ENCODE measurements around the gene ARHGAP25. TPM values are rescaled to one million over a fixed set of nuclear protein-coding genes. Genes with fewer than 3 reads are reported as not detected.

Gene ARHGAP25
- total and polyA plus RNA-seq, 4 experiments from 2014 or later, result 37.1 to 163 (median 144) TPM

DNA sequence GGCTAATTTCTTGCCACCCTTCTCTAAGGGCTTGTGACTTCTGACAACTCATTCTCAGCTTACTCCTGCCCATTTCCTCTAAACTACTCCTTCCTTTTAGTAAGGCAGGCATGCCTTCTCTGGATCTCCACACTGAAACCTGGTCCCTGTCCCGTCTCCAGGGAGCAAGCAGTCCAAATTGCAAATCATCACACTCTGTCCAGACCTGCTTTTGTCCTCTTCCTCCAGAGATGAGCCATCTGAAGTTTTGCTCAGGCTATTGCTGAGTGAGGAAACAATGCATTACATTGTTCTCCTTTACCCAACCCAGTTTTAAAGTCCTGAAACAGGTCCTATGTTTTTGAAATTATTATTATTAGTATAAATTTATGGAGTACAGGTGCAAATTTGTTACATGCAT is 57.3 kb downstream of the ARHGAP25 start:
- peak overlapping the region; percentile 15 for H3K27ac ChIP-seq (ENCODE audit: low read depth, low read length)

DNA sequence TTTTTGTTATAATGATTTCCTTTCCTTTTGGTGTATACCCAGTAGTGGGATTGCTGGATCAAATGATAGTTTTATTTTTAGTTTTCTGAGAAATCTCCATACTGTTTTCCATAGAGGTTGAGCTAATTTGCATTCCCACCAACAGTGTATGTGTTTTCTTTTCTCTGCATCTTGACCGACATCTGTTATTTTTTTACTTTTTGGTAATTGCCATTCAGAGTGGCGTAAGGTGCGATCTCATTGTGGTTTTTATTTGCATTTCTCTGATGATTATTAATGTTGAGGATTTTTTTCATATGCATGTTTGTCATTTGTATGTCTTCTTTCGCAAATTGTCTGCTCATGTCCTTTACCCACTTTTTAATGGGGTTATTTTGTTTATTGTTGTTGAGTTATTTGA is 58.1 kb downstream of the ARHGAP25 start:
- intact Hi-C loops (cut with micrococcal nuclease), result loop anchor here (2.0 to 5.0 kb wide), 2 partner anchors 26 to 35 kb away; no protein-coding TSS in a partner anchor
- POLR2A ChIA-PET (ENCODE audit: partially characterized antibody), result interaction anchor here (0.6 to 1.7 kb wide), 8 partner anchors 16 to 113 kb away, joined by 3 to 4 read pairs (median 4); no protein-coding TSS in a partner anchor
- no peak for DNase-seq
- Mint-ChIP-seq H3K9me3 (peaks cover 0 to 3% (median 0%) of the 10 kb centered on the region in 8 donors), H3K27me3 (no peaks in the 10 kb centered on the region), H3K36me3 (peaks cover 46 to 67% of the 10 kb centered on the region in 2 donors), H3K27ac (peak overlapping the region; percentile 15 to 94 (median 84)), H3K4me3 (peak overlapping the region in 6 of 8 donors; percentile 14 to 88 (median 46)), H3K4me1 (peaks cover 65 to 85% (median 73%) of the 10 kb centered on the region in 4 donors)
- H3K9me3 ChIP-seq (ENCODE audit: control insufficient read depth in 1 of 2, low read length in 2 of 2), result no peaks in the 10 kb centered on the region
- H3K27me3 ChIP-seq (ENCODE audit: insufficient read depth, low read length), result no peaks in the 10 kb centered on the region
- H3K4me3 ChIP-seq (ENCODE audit: low read length in 2 of 2), result no peak overlapping the region
- peaks cover 90% of the 10 kb centered on the region for H3K4me1 ChIP-seq (ENCODE audit: insufficient read depth, low read length)
- no peak overlapping the region for H3K27ac ChIP-seq (ENCODE audit: low read depth, low read length)
- H3K36me3 ChIP-seq (ENCODE audit: insufficient read depth, low read length), result peaks cover 49% of the 10 kb centered on the region
- CTCF ChIA-PET (ENCODE audit: partially characterized antibody), result interaction anchor here (0.7 to 4.2 kb wide), 4 partner anchors 13 to 43 kb away, joined by 3 to 34 read pairs (median 3); no protein-coding TSS in a partner anchor

More for the DNA sequence above, 57.3 kb downstream of the ARHGAP25 start:
- no peak for DNase-seq
- H3K9me3 Mint-ChIP-seq, result peaks cover 0 to 3% (median 0%) of the 10 kb centered on the region in 8 donors
- ChIA-PET POLR2A (ENCODE audit: partially characterized antibody) (interaction anchor here (1.2 to 2.5 kb wide), 10 partner anchors 10 to 116 kb away, joined by 3 to 19 read pairs (median 6); no protein-coding TSS in a partner anchor), CTCF (ENCODE audit: partially characterized antibody) (interaction anchor here (0.9 to 4.2 kb wide), 6 partner anchors 17 to 83 kb away, joined by 3 to 34 read pairs (median 6); no protein-coding TSS in a partner anchor)
- no peak overlapping the region for H3K4me3 ChIP-seq (ENCODE audit: low read length in 2 of 2)
- H3K4me3 Mint-ChIP-seq, result peak overlapping the region in 4 of 8 donors; percentile 14 to 72 (median 32)
- H3K27me3 Mint-ChIP-seq, result no peaks in the 10 kb centered on the region
- peaks cover 43 to 63% of the 10 kb centered on the region in 2 donors for H3K36me3 Mint-ChIP-seq
- peaks cover 63 to 77% (median 70%) of the 10 kb centered on the region in 4 donors for H3K4me1 Mint-ChIP-seq
- H3K27ac Mint-ChIP-seq, result peak overlapping the region; percentile 48 to 94 (median 87)
- H3K9me3 ChIP-seq (ENCODE audit: control insufficient read depth in 1 of 2, low read length in 2 of 2), result no peaks in the 10 kb centered on the region
- no peaks in the 10 kb centered on the region for H3K27me3 ChIP-seq (ENCODE audit: insufficient read depth, low read length)
- intact Hi-C loops (cut with micrococcal nuclease), result loop anchor here (2.0 to 5.0 kb wide), 2 partner anchors 25 to 35 kb away; no protein-coding TSS in a partner anchor
- H3K4me1 ChIP-seq (ENCODE audit: insufficient read depth, low read length), result peaks cover 90% of the 10 kb centered on the region
- peaks cover 50% of the 10 kb centered on the region for H3K36me3 ChIP-seq (ENCODE audit: insufficient read depth, low read length)

DNA sequence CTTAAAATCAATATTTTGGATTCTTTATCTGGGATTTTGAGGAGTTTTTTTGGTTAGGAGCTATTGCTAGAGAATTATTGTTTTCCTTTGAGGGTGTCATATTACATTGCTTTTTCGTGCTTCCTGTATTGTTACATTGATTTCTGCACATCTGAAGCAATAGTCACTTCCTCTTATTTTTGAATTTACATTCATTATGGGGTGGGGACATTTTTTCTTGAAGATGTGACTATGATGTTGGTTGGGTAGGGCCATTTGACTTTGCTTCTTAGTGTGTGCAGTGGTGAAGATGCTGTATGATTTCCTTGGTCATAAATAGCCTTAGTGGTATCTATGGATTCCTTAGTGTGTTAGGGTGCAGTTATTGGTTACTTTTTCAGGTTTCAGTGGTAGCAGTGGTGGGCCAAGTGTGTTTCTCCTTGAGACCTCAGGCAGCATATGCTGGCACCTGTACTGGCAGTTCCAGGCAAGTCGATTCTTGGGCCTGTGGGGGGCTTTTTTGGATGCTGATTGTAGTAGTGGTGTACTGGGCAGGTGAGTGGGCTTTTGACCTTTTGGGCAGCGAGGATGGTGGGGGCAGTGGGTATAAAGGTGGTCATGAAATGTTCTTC is 61.8 kb downstream of the ARHGAP25 start:
- H3K27ac ChIP-seq (ENCODE audit: low read depth, low read length), result peak overlapping the region; percentile 47
- Mint-ChIP-seq H3K36me3 (peaks cover 62 to 85% of the 10 kb centered on the region in 2 donors), H3K4me1 (peaks cover 73 to 93% (median 81%) of the 10 kb centered on the region in 4 donors), H3K27me3 (no peaks in the 10 kb centered on the region), H3K4me3 (peak overlapping the region; percentile 2 to 88 (median 68)), H3K27ac (peak overlapping the region; percentile 78 to 94 (median 86)), H3K9me3 (peaks cover 0 to 3% (median 0%) of the 10 kb centered on the region in 8 donors)
- no peaks in the 10 kb centered on the region for H3K27me3 ChIP-seq (ENCODE audit: insufficient read depth, low read length)
- H3K4me3 ChIP-seq (ENCODE audit: low read length in 2 of 2), result peak overlapping the region in 1 of 2 donors; percentile 13
- peak in 4 of 5 donors; percentile 17 to 35 (median 33) for DNase-seq
- POLR2A ChIA-PET (ENCODE audit: partially characterized antibody), result interaction anchor here (0.6 to 4.6 kb wide), 9 partner anchors 8 to 329 kb away, joined by 3 to 24 read pairs (median 4); partner anchors contain the start of gene APLF
- H3K36me3 ChIP-seq (ENCODE audit: insufficient read depth, low read length), result peaks cover 41% of the 10 kb centered on the region
- H3K4me1 ChIP-seq (ENCODE audit: insufficient read depth, low read length), result peaks cover 81% of the 10 kb centered on the region
- CTCF ChIA-PET (ENCODE audit: partially characterized antibody), result interaction anchor here (0.9 to 1.6 kb wide), 3 partner anchors 29 to 333 kb away, joined by 3 to 5 read pairs (median 3); no protein-coding TSS in a partner anchor
- no peaks in the 10 kb centered on the region for H3K9me3 ChIP-seq (ENCODE audit: control insufficient read depth in 1 of 2, low read length in 2 of 2)
- intact Hi-C loops (cut with micrococcal nuclease), result loop anchor here (1.0 kb wide), 1 partner anchor 45 kb away; no protein-coding TSS in a partner anchor

DNA sequence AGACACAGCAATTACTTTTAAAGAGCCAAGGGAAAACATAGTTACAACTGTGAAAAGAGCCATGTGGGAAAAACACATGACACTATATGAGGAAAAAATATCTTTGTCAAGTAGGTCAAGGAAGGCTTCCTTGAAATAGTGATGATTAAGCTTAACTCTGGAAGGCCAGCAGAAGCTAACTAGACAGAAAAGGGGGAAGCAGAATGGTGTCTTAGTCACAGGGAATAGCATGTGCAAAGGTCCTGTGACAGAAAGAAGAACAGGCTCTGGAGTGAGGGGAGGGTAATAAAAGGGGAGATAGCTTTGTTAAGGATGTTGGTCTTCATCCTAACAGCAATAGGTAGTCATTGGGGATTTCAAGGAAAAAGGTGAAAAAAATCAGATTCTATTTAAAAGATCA is 64.0 kb downstream of the ARHGAP25 start:
- no peak for DNase-seq
- Mint-ChIP-seq H3K4me1 (peaks cover 56 to 76% (median 62%) of the 10 kb centered on the region in 4 donors), H3K36me3 (peaks cover 46 to 72% of the 10 kb centered on the region in 2 donors), H3K27me3 (no peaks in the 10 kb centered on the region), H3K9me3 (peaks cover 0 to 3% (median 0%) of the 10 kb centered on the region in 8 donors), H3K4me3 (peak overlapping the region in 1 of 8 donors; percentile 17), H3K27ac (peak overlapping the region; percentile 78 to 92 (median 89))
- H3K4me3 ChIP-seq (ENCODE audit: low read length in 2 of 2), result no peak overlapping the region
- H3K36me3 ChIP-seq (ENCODE audit: insufficient read depth, low read length), result peaks cover 41% of the 10 kb centered on the region
- intact Hi-C loops (cut with micrococcal nuclease), result no loop called here
- peak overlapping the region; percentile 29 for H3K27ac ChIP-seq (ENCODE audit: low read depth, low read length)
- H3K4me1 ChIP-seq (ENCODE audit: insufficient read depth, low read length), result peaks cover 60% of the 10 kb centered on the region
- ChIA-PET CTCF (ENCODE audit: partially characterized antibody) (interaction anchor here (0.8 to 2.7 kb wide), 5 partner anchors 10 to 126 kb away, joined by 3 to 20 read pairs (median 4); no protein-coding TSS in a partner anchor), POLR2A (ENCODE audit: partially characterized antibody) (interaction anchor here (0.7 to 4.6 kb wide), 10 partner anchors 12 to 109 kb away, joined by 3 to 24 read pairs (median 4); partner anchors contain the start of gene ARHGAP25)
- no peaks in the 10 kb centered on the region for H3K9me3 ChIP-seq (ENCODE audit: control insufficient read depth in 1 of 2, low read length in 2 of 2)
- H3K27me3 ChIP-seq (ENCODE audit: insufficient read depth, low read length), result no peaks in the 10 kb centered on the region

DNA sequence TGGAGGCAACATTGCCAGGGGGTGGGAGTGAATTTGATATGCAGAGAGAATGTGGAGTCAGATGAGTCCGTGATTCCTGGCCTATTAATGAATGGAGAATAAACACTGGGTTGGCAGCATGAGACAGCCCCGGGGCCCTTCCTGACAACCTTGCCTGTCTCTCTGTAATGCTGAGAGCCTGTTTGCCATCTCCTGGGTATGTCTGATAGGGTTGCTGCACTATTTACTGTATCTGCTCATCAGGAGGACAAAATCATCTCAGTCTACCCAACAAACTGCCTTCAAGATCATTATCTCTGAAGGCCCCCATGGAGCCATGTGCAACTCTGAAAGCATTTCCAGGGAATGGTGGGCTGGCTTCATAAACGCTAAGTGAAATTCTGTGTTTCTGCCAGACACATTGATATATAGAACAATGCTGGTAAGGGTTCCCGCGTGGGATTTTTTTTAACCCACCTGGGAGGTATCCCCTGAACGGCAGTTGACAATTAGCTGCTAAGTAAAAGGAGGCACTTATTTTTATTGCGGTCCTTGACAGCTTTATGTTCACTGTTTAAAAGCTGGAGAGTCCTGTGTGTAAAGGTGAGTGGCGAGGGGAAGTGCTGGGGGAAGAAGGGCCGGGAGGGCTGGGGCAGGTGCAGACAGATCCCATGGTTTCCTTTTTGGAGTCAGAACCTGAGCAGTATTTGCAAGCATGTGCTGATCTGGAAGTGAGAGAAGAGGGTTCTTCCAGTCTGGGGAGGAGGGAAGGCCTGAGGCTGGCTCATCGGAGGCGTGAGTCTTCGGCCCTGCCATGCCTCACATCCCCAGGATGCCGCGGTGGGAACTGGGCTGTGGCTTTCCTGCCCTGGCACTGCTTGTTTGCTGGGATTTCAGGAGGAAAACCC is 64.8 kb downstream of the ARHGAP25 start:
- Histone ChIP-seq H3K4me1 (ENCODE audit: insufficient read depth, low read length) (peaks cover 51% of the 10 kb centered on the region), H3K9me3 (ENCODE audit: control insufficient read depth in 1 of 2, low read length in 2 of 2) (no peaks in the 10 kb centered on the region), H3K36me3 (ENCODE audit: insufficient read depth, low read length) (peaks cover 49% of the 10 kb centered on the region), H3K27me3 (ENCODE audit: insufficient read depth, low read length) (no peaks in the 10 kb centered on the region), H3K4me3 (ENCODE audit: low read length in 2 of 2) (no peak overlapping the region), H3K27ac (ENCODE audit: low read depth, low read length) (peak overlapping the region; percentile 23)
- H3K27me3 Mint-ChIP-seq, result no peaks in the 10 kb centered on the region
- CTCF ChIA-PET (ENCODE audit: partially characterized antibody), result interaction anchor here (0.8 to 2.7 kb wide), 5 partner anchors 26 to 125 kb away, joined by 3 to 20 read pairs (median 4); no protein-coding TSS in a partner anchor
- H3K4me3 Mint-ChIP-seq, result no peak overlapping the region
- peak overlapping the region; percentile 54 to 92 (median 89) for H3K27ac Mint-ChIP-seq
- POLR2A ChIA-PET (ENCODE audit: partially characterized antibody), result interaction anchor here (0.7 to 4.6 kb wide), 8 partner anchors 18 to 48 kb away, joined by 3 to 24 read pairs (median 4); no protein-coding TSS in a partner anchor
- DNase-seq, result no peak
- peaks cover 46 to 64% of the 10 kb centered on the region in 2 donors for H3K36me3 Mint-ChIP-seq
- H3K4me1 Mint-ChIP-seq, result peaks cover 50 to 68% (median 56%) of the 10 kb centered on the region in 4 donors
- intact Hi-C loops (cut with micrococcal nuclease), result no loop called here
- peaks cover 0 to 3% (median 0%) of the 10 kb centered on the region in 8 donors for H3K9me3 Mint-ChIP-seq

DNA sequence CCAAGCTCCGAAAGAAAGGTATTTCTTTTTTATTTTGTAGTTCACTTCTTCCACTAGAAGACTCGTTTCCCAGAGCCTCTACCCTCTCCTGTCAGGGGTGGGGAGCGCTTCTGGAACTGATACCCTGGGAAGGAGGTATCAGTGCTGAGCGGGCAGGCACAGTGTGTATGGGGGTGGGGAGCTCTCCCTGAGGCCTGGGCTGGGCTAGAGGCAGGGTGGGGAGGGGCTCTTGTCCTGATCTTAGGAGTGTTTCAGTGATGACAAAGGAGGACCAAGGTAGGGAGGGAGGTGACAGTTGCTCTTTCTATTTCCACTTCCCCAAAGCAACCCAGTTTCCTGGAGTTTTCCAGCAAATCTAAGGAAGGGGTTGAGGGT is 65.4 kb downstream of the ARHGAP25 start:
- ChIA-PET CTCF (ENCODE audit: partially characterized antibody) (interaction anchor here (1.6 to 1.8 kb wide), 2 partner anchors 48 to 79 kb away, joined by 3 to 5 read pairs; no protein-coding TSS in a partner anchor), POLR2A (ENCODE audit: partially characterized antibody) (interaction anchor here (1.0 to 4.6 kb wide), 5 partner anchors 19 to 48 kb away, joined by 3 to 24 read pairs (median 5); no protein-coding TSS in a partner anchor)
- no peak for DNase-seq
- Histone ChIP-seq H3K27me3 (ENCODE audit: insufficient read depth, low read length) (no peaks in the 10 kb centered on the region), H3K9me3 (ENCODE audit: control insufficient read depth in 1 of 2, low read length in 2 of 2) (no peaks in the 10 kb centered on the region), H3K4me1 (ENCODE audit: insufficient read depth, low read length) (peaks cover 45% of the 10 kb centered on the region), H3K27ac (ENCODE audit: low read depth, low read length) (no peak overlapping the region), H3K36me3 (ENCODE audit: insufficient read depth, low read length) (peaks cover 56% of the 10 kb centered on the region), H3K4me3 (ENCODE audit: low read length in 2 of 2) (no peak overlapping the region)
- Mint-ChIP-seq H3K27ac (peak overlapping the region; percentile 24 to 91 (median 80)), H3K27me3 (no peaks in the 10 kb centered on the region), H3K4me3 (no peak overlapping the region), H3K4me1 (peaks cover 47 to 62% (median 54%) of the 10 kb centered on the region in 4 donors), H3K36me3 (peaks cover 50 to 58% of the 10 kb centered on the region in 2 donors), H3K9me3 (peaks cover 0 to 3% (median 0%) of the 10 kb centered on the region in 8 donors)
- intact Hi-C loops (cut with micrococcal nuclease), result no loop called here

All from CD4-positive, alpha-beta memory T cell (primary cell).